GF-D8 (cell line): Measurements from ENCODE around the gene ZNF521.

Source experiments
- DNase-seq: peaks from one replicate; lab custom pipeline; 2025; lab: John Stamatoyannopoulos, UW

The ZNF521 gene

DNA sequence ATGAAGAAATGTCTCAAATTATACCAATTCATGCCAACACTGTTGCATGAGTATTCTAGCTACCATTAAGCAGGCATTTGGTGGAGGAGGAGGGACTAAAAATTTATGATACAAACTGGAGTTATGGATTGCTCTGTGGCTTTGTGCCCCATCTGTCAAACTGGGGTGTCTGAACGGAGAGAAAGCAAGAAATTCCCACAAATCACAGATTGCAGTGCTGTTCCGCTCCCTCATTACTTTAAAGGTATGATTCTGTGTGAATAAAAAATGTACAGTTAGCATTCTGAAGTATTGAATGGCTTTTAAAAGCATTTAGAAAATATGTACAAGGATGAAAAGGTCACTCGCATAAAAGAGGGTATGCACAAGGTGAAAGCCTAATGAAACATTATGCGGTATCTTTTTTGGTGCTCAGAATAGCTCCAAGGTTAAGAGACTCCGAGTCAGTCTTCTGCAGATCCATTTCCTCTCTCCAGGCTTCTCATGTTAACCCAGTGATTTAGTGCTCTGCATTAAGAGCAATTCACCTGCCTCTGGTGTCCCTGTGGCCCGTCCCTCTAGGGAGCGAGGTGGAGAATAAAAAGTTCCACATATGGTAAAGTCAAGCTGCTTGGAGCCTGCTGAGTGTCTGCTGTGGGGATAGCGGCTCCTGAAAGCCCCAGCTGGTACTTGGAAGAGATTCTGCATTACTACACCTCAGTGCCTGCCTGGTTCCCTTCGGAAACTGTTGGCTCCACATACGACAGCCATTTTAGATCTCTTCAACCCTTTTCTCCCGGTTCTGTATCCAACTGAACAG lies 184.2 kb downstream of the ZNF521 start:
- DNase-seq, result no peak

DNA sequence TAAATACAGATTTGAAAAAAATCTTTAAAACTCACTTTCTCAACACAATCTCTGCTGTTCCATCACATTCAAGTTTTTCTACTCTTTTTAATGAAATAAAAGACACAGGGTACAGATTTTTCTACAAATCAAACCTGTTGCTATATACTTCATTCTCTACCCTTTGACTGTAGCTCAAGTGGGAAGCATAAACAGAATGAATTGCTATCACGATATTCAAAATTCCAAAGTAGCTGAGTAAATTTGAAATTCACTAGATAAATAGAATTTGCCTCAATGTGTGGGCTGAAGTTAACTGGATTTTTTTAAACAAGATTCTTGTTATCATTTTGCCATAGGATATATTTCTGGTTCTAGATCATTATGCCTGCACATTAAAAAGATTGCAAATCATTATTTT lies 185.9 kb downstream of the ZNF521 start:
- no peak for DNase-seq

DNA sequence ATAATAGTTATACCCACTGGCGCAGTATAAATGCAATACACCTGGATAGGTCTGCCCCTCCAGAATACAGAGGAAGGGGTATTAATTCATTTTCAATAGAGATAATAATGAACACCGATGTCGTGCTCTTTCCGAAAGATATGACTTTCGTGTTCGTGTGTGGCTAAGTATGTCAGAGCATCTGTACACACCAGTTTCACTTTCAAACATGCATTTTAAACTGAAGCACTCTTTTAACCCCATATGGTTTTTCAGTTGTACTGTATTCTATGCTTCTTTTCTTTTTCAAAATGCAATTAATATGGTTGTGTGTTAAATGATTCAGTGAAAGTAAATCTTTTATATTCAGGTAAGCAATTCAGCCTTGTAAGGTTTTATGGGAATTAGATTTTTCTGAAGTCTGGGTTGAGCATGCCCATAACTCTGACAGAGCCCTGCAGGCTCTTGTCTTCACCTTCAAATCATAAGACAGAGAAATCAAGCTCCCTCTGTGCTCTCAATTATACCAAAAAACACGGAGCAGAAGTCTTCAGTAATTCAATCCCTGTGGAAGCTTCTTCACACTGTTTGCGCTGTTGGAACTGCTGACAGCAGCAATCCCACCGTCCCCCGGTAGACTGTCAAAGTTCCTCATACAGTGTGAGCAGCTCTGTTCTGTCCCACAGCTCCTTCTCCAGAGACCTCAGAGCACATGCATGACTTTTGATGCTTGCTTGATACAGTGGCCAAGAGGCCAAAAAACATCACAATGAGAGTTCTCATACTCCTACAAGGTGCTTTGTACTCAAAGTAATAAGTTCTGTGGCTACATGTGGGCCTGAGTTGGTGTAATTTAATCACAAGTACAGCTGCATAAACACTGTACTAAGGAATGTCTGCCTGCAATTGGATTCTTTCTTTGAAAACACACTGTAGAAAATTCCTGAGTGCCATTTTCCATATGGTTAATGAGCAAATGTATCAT lies 186.8 kb downstream of the ZNF521 start:
- DNase-seq, result no peak

DNA sequence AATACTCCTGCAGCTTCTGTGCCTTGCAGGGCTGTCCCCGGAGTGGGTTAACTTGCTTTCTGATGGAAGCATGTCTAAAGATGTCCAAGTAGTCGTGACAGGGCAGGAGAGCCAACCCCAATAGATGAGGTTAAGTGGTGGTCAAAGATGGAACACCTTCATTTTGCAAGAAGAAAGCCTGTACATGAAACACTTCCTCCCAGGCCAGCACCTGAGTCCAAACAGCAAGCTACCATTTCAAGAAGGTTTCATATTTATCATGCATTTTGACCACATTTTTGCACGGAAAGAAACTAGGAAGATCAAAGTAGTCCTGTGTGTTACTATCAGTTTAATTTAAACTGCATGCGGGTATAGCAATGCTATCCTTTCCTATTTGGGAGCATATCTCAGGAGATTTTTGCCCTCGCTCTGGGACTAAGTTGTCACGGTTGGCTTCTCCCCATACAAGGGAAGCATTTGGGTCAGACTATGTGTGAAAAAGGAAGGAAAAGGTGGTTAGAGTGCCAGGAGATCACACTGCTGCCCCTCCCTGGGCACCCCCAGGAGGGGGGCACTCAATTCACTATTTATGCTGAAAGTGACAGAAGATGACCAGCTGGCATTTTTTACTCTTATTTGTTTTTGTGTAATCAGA lies 187.6 kb downstream of the ZNF521 start:
- DNase-seq, result no peak

DNA sequence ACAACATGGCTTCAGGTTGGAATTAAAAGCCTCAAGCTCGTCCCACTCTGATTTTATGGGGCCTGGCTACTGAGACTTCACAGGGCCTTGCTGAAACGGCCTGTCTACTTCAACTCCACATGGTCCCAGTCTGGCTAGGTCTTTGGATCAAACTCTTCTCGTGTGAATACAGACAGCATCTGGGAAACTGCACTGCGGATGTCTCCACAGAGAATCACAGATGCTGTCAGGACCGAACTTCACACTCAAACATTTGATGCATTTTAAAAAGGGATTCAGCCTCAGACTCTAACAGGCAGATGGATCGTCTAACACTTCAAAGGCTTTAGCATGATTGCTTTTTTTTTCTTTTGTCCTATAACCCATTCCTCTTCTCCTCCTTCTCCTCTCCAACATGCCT lies 198.5 kb downstream of the ZNF521 start:
- no peak for DNase-seq

DNA sequence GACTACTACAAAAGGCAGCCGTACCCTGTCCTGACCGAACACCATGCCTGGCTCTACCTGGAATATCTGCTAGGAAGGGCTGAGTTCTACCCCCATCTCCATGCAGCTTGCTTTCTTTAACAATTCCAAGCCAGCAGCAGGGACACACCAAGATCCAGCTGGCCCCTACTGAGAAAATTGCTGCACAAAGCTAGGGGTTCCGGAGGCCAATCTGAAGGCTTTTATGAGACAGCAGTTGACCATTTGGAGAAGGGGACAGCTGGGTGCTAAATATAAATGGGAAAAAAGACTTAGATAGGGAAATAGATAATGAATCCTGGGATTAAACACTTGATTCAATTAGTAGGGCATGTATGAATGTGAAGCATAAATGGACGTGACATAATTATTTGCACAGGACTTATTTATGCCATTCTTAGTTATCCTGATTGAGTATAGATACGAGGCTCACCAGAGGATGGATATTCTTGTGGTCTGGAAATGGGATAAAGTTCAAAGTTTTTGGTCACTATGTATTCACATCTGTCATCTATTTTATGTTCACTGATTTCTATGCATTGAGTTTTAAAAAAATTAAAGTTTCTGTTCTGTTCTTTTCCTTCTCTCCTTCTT lies 204.0 kb downstream of the ZNF521 start:
- no peak for DNase-seq

DNA sequence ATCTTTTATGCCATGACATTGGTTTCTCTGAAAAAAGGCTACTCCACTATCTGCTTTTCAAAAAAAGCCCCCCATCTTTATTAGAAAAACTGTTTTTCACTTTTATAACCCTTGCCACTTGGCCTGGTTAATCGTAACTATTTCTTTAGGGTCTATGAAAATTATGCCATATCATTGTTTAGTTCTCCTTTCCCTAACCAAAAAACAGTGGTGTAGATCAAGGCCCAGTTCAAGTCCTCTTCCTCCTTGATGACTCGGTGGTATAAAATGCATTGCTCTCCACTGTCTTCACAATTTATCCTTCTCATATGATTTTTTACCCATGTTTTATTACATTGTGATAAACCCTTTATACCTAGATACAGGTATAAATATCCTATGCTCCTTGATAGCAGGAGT lies 205.5 kb downstream of the ZNF521 start:
- DNase-seq, result no peak

DNA sequence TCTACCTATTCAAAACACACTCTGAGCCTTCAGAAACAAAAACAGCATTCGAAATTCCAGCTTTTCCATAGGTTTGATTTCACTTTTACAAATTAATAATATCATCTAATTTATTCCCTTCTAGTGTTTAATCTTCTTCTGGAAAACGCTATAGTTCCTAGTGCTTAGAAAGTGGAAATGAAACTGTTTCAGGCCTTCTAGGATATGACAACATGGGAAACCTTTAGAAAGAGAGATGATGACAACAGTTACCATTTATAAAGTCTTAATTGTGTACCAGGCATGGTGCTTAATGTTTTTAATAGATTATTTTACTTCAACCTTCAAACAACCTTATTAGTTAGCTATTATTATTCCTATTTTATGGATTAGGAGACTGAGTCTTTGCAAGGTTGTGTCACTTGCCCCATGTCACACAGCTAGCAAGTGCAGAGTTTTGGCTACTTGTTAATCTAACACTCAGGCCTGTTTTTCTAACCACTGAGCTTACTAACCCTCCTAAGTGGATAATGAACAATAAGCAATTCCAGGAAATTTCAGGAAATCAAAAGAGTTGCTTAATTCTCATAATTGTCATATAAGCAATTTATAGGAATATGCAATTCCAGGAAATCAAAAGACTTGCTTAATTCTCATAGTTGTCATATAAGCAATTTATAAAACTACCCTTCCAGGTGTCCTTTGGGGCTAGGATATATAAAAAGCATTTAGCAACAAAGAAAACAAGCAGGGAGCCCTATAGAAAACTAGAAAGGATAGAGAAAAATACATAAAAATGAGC lies 206.0 kb downstream of the ZNF521 start:
- DNase-seq, result no peak

DNA sequence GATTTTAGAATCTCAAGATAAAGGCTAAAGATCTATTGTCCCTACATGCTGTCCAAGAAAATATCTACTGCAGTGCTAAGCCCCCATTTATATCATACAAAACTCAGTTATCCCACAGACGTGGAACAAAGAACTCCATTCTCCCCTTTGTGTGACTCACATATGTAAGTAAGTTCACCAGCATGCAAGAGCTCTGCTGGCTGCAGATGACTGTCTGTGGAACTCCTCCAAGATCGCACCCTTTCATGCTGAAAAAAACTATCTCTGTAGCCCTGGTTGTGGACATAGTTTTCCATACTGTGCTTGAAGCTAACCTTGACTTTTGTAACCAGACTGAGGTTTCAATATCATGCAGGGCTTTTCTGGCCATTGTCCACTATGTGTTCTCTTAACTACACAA lies 207.1 kb downstream of the ZNF521 start:
- no peak for DNase-seq

DNA sequence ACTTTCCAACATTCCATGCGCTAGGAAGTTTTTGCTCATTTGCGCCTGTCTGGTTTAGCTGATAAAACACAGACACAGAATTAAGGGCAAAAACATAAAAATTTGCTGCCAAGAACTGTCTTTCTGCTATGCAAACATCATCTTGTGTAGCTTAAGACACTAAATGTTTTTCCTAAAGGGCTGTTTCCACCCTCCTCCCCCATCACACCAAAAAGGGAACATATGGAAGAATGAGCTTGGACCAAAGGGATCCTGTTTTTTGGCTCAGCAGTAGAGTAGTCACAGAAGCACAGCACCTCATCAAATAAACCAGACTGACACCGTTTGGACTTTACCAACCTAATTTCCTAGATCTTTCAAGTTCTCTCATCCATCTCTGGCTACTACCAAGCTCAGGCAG lies 210.1 kb downstream of the ZNF521 start:
- no peak for DNase-seq

DNA sequence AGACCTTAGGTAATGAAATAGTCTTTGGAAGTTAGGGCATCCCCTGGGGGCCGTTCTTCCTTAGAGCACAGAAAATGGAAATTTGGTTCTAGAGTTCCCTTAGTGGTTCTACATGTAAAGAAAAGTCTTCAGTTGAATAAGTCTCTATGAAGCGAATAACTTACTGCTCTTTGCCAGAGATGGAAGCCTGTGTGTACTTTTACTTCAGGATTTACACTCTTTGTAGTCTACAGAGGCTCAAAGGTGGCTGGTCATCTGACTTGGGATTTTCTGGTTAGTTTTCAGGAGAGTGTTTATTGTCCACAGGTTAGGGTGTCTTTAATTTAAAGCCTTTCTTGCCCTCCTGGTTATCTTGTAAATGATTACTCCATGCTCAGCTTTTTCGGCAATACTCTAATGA lies 210.6 kb downstream of the ZNF521 start:
- DNase-seq, result no peak

DNA sequence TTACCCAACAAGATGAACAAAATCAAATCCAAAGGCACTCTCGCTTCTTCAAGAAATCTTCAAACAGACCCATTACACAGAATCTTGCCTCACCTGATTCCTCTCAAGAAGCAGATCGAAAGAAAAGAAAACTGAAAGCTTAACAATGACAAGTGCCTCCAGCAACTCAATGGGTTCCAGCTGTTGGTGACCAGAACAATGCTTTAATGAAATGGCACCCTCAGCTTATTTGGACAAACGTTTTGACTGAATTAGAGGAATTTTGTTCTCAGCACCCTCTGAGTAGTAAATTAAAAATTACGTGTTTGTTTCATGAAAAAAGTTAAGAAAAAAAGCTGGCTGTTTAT lies 211.0 kb downstream of the ZNF521 start:
- no peak for DNase-seq

DNA sequence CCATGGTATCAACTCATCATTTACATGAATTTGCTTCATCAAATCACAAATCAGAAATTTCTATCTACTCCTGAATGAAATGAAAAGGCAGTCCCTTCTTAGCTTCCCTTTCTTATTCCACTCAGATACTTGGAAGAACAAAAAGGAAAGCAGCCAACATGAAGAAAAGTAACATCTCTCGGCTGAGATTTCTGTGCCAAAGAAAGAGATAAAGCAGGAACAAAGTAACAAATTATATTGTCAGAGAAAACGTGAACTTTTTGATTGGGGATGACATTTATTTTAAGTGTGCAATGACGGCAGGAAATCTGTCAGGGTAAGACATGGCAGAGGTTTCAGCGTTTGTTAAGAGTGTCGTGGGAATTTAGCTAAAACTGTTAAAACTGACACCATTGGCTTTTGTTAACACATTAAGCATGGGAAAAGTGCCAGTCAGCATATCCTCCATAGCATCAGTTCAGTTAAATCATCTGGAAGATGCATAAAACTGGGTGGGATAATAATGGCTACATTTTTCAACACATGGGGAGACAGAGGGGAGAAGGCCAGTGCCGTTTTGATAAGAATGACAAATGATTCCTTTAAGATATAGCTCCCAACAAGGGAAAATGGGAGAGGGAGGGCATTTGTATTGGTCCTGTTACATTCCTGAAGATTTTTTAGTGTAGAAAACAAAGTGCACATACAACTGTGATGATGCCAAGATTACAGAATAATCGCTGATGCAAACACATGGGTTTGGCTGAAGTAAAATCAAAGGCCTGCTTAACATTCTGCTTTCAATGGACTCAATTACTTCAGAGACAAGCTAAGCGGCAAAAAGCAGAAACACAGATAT lies 211.6 kb downstream of the ZNF521 start:
- no peak for DNase-seq

DNA sequence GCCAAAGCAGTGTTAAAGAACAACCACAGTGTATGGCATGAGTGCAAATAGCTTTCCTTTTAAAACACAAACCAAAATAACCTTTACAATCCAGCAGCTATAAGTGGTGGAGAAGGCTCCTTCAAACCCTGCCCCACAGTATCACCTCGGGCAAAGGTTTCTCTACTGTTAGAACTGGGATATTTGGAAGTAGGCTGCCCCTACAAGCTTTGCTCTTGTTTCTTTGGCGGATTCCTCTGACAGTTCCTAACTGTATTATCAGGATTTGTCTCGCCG lies 214.8 kb downstream of the ZNF521 start:
- no peak for DNase-seq

DNA sequence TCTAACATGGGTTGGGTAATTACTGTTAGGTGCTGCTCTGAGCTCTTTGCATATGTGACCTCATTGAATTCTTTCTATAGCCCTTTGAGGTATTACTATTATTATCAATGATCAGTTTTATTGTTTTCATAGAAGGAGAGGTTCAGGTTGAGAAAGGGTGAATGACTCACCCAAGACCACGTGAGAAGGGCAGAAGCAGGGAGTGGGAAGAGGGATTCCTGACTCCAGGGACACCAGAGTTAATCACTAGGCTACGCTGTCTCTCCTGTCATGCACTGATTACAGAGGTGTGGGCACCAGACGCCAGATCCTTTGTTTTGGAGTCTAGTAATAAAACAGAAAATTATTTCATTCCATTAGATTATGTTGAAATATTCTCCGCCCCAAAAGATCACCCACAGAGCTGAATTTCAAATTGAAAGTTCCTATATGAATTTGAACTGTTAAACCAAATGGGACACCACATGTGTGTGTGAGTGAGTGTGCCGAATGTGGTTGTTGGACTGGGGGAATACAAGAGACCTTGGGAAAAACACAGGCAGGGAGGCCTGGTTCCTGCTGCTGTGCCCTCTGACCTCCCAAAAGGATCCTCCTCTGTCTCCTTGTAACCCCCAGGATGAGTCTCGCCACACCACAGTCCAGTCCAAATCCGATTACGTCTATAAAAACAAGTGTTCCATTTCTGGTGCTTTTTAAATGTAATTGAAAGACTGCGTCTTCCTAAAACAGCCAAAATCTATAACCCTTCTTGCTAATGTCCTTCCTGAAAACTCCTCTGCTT lies 215.4 kb downstream of the ZNF521 start:
- DNase-seq, result no peak

DNA sequence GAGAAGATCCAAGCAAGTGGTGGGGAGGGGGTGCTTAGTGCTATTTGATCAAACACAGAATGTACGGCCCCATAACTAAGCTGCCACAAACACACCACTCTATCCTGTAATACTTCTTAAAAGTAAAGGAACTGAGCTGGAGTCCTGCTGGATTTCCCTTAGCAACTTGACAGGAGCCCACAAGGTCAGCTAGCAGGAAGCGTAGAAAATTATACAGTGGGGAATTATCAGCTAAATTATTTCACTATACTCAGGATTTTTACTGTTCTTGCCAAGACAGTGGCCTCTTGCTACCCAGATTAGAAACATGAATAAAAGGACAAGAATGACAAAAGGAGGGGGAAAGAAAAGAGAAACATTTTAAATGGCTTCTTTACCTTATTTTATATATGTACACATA lies 217.1 kb downstream of the ZNF521 start:
- no peak for DNase-seq

DNA sequence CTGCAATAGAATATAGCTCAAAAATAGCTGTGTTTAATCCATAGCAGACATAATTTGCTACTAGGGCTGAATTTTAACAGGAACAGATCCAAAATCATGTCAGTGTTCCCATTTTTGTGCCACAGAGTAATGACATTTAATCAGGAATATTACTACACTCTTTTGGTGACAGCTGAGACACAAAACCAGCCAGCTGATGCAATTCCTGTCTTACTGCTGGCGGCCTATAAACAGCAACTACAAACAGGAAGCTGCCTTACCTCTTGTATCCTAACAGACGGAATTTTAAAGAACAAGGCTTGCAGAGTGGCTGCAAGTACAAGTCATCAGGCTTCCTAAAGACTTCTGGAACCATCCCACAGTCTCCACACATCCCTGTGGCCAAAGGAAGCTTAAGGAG lies 218.1 kb downstream of the ZNF521 start:
- no peak for DNase-seq

DNA sequence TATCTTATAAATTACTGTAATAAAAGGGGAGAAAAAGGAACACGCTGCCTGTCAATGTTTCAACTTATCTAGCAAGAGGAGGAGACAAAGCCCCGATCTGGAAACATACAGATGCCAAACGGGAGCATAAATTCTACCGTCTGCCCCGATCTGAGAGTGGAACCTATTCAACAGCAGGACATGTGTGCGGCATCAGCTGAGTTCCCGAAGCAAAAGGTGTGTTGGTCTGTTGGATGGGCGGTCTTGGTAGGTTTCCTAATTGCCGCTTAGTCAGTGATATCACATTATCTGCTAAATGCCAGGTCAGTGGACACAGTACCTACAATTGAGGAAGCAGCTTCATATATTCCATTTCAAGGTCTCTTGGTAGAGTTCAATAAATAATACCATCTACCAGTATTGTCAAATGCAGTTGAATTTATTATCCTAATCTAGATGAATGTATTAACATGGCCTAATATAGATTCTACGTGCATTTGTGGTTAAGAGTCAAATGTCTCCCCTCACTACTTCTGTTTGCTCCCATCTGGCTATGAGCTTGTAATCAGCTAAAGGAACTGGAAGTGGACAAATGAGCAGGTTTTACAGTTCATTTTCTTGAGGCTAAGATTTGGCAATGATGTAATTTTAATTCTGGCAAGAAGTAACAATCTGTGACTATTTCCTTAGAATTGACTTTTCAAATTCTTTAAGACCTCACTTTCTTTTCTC lies 219.0 kb downstream of the ZNF521 start:
- DNase-seq, result no peak

DNA sequence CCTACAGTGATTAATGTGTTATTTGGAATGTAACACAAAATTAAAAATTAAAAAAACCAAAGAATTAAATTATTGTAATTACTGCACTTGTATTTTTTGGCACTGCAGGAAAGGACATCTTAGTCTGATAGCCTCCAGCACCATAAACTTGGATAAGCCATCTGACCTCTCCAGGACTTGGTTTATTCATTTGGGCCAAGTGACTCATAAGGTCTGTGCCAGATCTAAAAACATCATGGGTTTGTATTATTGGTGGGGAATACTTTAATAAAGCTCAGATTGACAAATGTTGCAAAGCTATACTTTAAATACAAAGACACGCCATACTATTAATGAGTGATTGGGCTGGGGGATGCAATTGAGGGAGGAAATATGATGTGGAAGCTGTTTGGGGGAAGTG lies 225.2 kb downstream of the ZNF521 start:
- no peak for DNase-seq

DNA sequence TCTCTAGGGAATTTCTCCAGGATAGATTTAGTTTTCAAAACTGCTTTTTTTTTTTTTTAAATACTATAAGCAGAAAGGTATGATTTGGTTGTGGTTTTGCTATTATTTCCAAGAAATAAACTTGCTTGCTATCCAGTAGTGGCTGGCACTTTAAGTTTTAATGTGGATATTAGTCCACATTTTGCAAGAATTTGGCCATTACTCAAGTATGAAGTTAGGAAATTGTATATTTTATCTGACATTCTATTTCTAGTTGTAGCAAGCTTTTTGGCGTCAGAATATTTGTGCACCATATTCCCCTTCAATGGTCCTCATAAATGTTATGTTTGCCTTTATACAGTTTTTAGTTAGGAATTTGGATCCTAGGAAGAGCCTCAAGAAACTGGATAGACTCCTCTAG lies 226.3 kb downstream of the ZNF521 start:
- DNase-seq, result no peak
